GM19438 (cell line): ENCODE data around the gene GNG14.
"Not testable (repeated sequence)": the region's sequence is repeated elsewhere in the genome, so short reads cannot be mapped to it uniquely, and the experiment has no call there.

Experiments used
- ATAC-seq: cut with Tn5 transposase; IDR thresholded peaks from one replicate; pipeline ENCODE4 v1.9.1; 2021; ENCODE audit warnings: low read depth; ENCODE audit not compliant: unreplicated experiment

The GNG14 gene

DNA sequence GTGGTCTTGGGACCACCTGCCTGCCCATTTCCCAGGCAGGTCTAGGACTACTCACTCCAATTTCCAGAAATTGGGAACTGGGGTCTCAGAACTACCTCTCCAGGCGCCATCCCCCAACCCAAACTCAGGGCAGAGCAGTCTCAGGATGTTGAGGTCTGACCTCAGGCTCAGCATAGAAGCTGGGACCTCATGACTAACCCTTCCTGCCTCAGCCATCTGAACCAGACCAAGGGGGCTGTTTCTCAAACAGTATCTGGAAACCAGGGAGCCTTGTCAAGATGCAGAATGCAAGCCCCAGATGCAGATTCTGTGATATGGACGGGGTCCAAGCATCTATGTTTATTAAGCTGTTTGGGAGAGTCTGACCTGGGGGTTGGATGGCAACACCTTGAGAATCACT lies 7.3 kb downstream of the GNG14 start:
- no peak for ATAC-seq

DNA sequence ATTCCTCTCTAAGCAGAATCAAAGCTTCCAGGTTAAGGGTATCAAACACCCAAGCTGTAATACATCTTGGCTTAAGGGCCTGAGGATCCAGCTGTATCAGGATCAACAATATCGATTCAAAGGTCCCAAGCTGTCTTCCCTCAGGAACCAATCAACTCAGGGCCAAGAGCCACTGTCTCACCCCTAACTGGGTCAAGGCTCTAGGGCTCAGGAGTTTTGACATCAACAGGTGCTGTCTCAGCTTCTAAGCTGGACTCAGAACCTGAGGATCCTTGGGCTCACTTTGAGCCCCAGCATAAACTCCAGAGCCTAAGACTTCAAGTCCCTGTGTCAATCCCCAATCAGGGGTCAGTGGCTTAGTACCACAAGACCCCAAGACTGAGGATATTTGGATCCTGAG lies 7.7 kb downstream of the GNG14 start:
- ATAC-seq = no peak

DNA sequence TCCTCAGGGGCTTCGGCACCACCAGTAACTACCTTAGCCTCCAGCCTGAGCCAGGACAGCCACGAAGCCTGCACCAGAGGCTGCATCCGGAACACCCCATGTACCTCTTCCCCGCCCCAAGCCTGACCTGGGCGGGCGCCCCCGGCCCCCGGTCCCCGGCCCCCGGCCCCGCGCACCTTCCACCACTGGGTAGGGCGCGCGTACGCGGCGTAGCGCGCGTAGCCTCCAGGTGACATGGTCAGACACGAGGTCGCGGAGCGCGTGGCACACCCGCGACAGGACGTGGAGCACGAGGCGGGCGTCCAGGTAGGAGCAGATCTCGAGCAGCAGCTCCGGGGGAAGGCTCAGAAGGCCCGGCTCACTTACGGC lies 8.2 kb downstream of the GNG14 start:
- ATAC-seq = peak; percentile 10

DNA sequence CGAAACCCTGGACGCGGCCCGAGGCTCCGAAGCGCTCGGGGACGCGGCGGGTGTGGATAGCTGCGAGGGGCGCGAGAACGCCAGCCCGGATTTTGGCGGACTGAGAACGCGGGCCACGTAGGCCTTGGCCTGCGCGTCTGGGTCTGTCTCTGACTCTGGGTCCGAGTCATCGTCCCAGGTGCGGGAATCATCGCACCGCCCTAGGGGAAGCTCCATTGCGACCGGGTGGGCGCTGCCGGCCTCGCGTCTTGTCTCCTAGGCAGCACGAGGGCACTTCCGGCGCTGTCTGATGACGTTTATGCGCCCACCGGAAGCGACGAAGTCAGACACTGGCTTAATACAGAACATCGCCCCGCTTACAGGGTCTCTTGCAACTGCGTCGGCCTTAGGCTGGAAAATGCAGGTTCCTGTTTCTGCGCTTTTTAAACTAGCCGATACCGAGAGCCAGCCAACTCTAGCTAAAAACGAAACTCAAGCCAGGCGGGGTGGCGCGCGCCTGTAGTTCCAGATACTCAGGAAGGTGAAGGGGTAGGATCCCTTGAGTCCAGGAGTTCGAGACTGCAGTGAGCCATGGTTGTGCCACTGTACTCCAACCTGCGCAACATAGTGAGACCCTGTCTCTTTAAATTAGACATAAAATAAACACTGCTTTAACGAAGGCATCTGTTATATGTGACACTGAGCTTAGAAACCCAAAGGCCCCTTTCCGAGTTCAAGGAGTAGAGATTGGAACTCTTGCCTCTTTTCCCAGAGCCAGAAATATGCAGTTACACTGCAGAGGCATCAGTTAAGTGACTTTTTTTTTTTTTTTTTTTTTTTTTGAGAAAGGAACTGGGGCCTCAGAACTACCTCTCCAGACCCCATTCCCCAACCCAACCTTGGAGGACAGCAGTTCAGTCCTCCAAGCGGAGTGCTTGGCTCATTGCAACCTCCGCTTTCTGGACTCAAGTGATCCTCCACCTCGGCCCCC lies 8.9 kb downstream of the GNG14 start, which contains the start of gene FBXW9:
FBXW9 (minus strand) TSS at position 266 of the 970 bp plus-strand sequence; CDS start at position 216, 50 bp downstream.
- peak; percentile 79 for ATAC-seq

DNA sequence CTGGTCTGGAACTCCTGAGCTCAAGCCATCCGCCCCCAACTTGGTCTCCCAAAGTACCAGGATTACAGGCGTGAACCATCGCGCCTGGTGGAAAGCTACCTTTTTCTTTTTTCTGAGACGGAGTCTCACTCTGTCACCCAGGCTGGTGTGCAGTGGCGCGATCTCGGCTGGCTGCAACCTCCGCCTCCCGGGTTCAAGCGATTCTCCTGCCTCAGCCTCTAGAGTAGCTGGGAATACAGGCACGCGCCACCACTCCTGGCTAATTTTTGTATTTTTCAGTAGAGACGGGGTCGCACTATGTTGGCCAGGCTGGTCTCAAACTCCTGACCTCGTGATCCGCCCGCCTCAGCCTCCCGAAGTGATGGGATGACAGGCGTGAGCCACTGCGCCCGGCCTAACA lies 9.6 kb downstream of the GNG14 start:
- not testable (repeated sequence) for ATAC-seq

DNA sequence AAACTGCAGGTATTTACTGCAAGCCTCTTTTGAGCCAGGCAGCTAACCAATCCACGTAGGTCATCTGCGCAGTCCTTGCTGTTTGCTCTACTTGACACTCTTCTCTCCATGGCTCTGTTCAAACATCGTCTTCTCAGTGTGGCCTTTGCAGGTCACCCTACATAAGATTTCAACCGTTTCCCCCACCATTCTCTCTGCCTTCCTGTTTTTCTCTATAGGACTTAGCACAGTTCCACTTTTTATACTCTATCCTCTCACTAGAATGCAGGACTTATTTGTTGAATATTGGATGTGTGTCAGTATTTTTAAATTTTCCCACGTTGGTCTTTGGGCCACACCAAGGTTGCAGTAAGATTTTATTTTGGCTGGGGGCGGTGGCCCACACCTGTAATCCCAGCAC lies 10.3 kb downstream of the GNG14 start:
- no peak for ATAC-seq

DNA sequence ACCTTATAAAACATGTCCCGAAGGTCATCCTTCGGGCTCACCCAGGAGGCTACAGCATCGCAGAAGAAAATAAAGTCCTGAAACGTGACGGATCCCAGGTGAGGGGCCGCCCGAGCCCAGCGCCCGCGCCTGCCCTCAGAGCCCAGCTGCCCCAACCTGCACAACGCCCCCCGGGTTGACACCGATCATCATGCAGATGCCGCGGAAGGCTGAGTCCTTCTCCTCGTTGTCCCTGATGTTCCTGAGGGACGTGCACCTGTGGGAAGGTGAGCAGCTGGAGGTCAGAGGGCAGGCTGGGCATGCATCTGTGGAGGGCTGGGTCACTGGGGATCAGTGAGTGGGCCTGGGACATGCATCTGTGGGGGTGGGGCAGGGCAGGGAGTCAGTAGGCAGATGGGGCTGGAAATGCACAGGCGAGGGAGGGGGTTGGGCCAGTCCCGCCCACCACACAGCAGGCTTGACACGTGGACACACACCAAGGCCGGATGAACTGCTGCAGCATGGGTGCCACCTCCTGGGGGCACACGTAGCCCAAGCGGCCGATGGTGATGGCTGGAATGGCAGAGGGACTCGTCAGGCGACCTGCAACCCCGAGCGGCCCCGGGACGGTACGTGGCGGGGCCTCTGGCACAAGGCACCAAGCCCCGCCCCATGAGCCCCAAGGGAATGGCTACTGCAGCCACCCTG lies 13.9 kb downstream of the GNG14 start:
- ATAC-seq = no peak

DNA sequence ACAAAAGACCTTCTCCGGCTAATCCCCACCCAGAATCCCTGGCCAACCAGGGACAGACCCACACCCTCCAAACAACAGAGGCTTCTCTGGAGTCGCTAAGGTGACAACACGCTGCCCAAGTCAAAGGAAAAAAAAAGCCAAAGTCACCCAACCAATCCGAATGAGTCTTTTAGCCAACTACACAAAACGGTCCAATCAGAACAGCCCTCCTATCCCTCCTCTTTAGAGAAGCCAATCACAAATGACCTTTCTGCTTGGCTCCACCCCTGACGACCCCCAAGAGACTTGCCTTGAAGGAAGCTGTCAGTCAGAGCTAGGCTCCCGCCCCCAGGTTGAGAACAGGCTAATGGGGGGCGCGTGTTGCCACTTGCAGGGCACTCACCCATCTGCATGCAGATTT lies 15.2 kb downstream of the GNG14 start:
- ATAC-seq = no peak

DNA sequence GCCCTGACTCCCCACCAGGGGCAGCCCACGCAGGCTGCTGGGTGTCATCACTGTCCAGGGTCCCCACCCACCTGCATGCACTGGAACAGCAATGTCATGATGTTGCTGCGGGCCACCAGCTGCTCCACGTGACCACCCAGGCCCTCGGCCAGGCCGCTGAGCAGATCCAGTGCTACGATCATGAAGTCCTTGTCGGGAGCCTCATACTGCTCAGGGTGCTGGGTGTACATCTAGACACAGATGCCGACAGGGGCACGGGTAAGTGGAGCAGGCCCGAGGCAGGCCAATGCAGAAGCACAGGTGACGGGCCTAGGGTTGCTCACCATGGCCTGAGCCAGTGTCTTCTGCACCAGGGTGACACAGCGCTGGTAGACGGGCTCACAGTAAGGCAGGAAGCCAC lies 17.4 kb downstream of the GNG14 start:
- no peak for ATAC-seq

DNA sequence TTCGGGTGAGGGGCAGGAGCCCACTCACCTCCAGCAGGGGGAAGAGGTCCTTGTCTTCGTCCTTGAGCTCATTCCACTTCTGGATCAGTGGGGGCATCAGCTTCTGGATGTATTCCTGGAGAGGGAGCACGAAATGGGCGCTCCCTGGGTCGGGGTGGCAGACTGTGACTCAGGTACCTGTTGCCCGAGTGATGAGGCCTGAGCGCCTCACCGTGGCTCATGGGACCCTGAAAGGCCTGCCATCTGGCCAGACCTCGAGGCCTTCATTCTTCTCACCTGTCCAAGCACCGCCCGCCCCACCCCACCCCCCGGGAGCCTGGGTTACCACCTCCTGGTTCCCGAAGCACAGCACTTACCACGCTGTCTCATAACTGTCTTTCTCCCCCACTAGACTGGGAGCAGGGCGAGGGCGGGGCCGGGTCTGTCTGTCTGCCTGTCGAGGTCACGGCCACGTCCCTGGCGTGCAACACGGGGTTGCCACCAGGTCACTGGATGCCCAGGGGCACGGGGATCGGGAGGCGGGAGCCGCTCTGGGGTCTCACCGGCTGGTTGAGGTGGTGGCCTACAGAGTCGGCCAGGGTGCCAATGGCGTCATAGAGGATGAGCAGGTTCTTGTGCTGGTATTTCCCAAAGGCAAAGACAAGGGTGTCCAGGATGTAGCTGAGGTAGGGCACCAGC lies 18.0 kb downstream of the GNG14 start:
- no peak for ATAC-seq

DNA sequence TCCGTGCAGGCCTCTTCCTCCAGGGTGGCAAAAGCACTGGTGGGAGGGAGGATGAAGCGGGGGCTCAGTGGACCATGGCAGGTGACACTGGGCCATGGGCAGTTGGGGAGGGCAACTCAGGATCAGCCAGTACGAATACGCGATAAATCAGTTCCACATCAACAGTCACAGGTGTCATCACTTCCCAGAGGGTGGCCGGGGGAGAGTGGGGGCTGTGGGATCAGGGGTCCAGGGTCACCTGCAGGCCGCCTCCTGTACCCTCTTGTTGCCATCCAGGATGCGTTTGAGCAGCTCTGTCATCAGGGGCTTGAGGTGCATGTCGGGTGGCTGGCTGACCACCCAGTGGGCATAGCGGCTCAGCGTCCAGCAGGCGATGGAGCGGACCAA lies 18.5 kb downstream of the GNG14 start:
- no peak for ATAC-seq

DNA sequence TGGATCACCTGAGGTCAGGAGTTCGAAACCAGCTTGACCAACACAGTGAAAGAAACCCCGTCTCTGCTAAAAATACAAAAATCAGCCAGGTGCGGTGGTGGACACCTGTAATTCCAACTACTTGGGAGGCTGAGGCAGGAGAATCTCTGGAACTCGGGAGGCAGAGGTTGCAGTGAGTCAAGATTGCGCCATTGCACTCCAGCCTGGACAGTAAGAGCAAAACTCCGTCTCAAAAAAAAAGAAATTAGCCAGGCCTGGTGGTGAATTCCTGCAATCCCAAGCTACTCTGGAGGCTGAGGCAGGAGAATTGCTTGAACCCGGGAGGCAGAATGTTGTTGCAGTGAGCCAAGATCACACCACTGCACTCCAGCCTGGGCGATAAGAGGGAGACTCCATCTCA lies 20.8 kb downstream of the GNG14 start:
- ATAC-seq = no peak

DNA sequence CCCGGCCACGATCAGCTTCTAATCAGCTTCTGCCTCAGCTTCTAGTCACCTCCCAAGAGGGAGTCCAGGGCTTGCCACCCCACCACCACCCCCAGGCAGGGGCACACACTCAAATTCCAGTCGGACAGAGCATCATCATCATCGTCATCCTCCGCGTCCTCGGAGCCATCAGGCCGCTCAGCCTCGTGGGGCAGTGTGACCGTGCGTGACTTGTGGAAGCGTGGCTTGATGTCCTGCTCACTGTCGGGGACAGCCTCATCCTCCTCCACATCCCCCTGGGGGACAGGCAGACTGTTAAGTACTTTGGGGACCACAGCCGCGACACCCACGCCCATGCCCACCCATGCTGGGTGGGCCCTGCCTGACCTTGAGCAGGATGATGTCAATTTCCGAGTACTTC lies 23.4 kb downstream of the GNG14 start:
- ATAC-seq = no peak

DNA sequence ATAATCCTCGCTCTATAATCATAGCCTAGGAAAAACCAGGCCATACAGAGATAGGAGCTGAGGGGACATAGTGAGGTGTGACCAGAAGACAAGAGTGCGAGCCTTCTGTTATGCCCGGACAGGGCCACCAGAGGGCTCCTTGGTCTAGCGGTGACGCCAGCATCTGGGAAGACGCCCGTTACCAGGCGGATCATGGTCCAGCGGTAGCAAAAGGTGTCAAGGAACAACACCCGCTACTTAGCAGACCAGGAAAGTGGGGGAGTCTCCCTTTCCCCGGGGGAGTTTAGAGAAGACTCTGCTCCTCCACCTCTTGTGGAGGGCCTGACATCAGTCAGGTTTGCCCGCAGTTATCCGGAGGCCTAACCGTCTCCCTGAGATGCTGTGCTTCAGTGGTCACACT lies 24.3 kb downstream of the GNG14 start:
- ATAC-seq = not testable (repeated sequence)

DNA sequence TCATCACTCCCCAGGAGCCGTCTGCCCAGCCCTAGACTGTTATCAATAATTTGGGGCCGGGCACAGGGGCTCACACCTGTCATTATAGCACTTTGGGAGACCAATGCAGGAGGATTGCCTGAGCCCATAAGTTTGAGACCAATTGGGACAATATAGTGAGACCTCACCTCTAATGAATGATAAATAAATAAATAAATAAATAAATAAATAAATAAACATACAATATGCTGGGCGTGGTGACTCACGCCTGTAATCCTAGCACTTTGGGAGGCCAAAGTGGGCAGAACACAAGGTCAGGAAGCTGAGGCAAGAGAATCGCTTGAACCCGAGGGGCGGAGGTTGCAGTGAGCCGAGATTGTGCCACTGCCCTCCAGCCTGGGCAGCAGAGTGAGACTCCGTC lies 25.5 kb downstream of the GNG14 start:
- ATAC-seq = not testable (repeated sequence)

DNA sequence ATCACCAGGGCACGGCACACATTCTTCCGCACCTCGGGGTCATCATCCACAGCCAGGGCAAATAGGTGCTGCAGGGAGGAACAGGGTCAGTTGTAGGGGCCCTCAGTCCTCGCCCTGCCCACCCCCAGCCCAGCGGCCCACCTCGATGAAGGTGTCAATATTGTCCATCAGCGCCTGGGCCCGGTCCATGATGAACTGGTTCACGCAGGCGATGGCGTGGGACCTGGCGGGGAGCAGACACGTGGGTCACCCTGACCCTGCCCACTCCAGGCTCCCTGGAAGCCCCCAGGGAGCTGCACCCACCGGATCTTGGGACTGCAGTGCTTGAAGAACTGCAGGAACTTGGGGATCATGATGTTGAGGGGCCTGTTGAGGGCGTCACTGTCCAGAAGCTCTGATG lies 27.3 kb downstream of the GNG14 start:
- no peak for ATAC-seq

DNA sequence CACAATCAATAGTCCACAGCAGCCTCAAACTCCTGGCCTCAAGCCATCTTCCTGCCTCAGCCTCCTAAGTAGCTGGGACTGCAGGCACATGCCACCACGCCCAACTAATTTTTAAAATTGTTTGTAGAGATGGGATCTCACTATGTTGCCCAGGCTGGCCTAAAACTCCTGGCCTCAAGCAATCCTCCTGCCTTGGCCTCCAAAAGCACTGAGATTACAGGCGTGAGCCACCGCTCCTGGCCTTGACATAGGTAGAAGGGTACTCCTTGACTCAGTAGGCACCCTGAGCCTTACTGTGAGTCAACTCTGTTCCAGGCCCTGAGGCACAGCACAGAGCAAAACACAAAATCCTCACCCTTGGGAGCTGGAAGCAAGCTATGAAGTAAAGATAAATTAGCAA lies 28.1 kb downstream of the GNG14 start:
- ATAC-seq = no peak

DNA sequence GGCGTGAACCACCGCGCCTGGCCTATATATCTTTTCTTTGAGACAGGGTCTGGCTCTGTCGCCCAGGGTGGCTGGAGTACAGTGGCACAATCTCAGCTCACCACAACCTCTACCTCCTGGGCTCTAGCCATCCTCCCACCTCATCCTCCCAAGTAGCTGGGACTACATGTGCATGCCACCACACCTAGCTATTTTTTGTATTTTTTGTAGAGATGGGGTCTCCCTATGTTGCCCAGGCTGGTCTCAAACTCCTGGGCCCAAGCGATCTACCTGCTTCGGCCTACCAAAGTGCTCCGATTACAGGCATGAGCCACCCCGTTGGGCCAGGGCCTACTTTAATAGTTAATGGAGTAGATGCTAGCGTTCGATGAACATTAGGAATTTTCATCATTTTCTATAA lies 32.5 kb downstream of the GNG14 start:
- ATAC-seq = no peak

DNA sequence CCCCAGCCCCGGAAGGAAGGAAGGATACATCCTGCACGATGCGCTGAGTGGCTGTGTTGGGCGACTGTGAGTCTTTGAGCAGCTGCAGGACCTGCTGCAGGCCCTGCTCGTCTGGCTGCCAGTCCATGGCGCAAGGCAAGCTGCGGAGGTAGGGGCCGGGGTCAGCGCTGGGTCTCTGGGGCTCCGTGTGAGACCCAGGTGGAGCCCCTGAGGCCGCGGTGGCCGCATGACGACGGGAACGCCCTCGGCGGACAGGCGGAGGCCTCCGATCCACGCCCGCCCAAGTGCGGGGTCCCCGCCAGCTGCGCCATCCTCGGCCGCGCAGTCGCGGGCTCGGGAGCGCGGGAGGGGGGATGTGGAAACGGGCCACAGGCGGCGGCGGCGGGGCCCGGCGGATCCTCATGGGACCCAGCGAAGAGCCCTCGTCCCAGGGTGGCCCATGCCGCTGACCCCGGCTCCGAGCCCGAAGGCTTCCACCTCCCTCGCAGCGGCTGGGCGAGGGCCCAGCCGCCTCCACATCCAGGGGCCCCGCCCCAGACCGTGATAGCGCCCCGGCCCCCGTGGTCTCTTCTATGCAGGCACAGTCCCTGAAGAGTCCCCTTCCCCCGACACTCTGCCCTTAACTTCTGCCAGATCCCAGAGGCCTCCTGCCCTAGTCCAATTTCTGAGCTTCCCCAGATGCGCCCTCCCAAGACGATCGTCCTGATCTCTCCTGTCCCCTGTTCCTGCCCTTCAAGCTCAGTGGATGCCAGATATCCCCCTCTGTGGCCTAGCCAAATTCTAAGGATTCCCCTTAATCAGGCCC lies 33.3 kb downstream of the GNG14 start:
- ATAC-seq = no peak
